H9 (cell line): ENCODE results near the gene ZCCHC17. TPM values are rescaled to one million over a fixed set of nuclear protein-coding genes. Genes with fewer than 3 reads are reported as not detected.

Experiments used
- DNase-seq: peaks from one replicate; pipeline ENCODE4 v3.0.0-alpha.2; 2017
- H2AFZ ChIP-seq: one replicate; pipeline ENCODE4 v1.6.1; 2013; ENCODE audit warnings: mild to moderate bottlenecking, low read length, control low read depth, moderate library complexity
- H2AK5ac ChIP-seq: 2 replicates; pipeline ENCODE4 v1.6.1; 2013; ENCODE audit warnings: low read length, control low read depth, mixed read lengths; ENCODE audit not compliant: insufficient read length
- H2BK120ac ChIP-seq: one replicate; pipeline ENCODE4 v1.6.1; 2013; ENCODE audit warnings: low read depth, mild to moderate bottlenecking, low read length, control low read depth, inconsistent platforms; ENCODE audit not compliant: poor library complexity, severe bottlenecking
- H2BK12ac ChIP-seq: 2 replicates; pipeline ENCODE4 v1.6.1; 2013; ENCODE audit warnings: low read length, control low read depth, mixed read lengths, low read depth; ENCODE audit not compliant: insufficient read length
- H2BK15ac ChIP-seq: 2 replicates; pipeline ENCODE4 v1.6.1; 2013; ENCODE audit warnings: low read depth, low read length, control low read depth
- H2BK20ac ChIP-seq: one replicate; pipeline ENCODE4 v1.6.1; 2013; ENCODE audit warnings: low read depth, mild to moderate bottlenecking, low read length, control low read depth, inconsistent platforms; ENCODE audit not compliant: poor library complexity, severe bottlenecking
- H2BK5ac ChIP-seq: 2 replicates; pipeline ENCODE4 v1.6.1; 2013; ENCODE audit warnings: low read length, control low read depth, mixed read lengths; ENCODE audit not compliant: insufficient read length
- H3K14ac ChIP-seq: 2 replicates; pipeline ENCODE4 v1.6.1; 2013; ENCODE audit warnings: low read length, control low read depth; ENCODE audit not compliant: insufficient read depth
- H3K18ac ChIP-seq: 2 replicates; pipeline ENCODE4 v1.6.1; 2013; ENCODE audit warnings: low read depth, mild to moderate bottlenecking, mixed read lengths, low read length, control low read depth; ENCODE audit not compliant: insufficient read length
- H3K23ac ChIP-seq: 2 replicates; pipeline ENCODE4 v1.6.1; 2013; ENCODE audit warnings: low read length, control low read depth, mixed read lengths, low read depth; ENCODE audit not compliant: insufficient read length
- H3K23me2 ChIP-seq: 2 replicates; pipeline ENCODE4 v1.6.1; 2013; ENCODE audit warnings: low read depth, mild to moderate bottlenecking, mixed read lengths, low read length, control low read depth; ENCODE audit not compliant: insufficient read length, poor library complexity, severe bottlenecking
- H3K27ac ChIP-seq: 2 replicates; pipeline ENCODE4 v1.5.1; 2013; ENCODE audit warnings: low read length, control low read depth, mixed read lengths, low read depth; ENCODE audit not compliant: insufficient read length
- H3K27me3 ChIP-seq: 2 replicates; pipeline ENCODE4 v1.6.1; 2013; ENCODE audit warnings: low read length, control low read depth, inconsistent platforms; ENCODE audit not compliant: insufficient read depth
- H3K4ac ChIP-seq: 2 replicates; pipeline ENCODE4 v1.6.1; 2013; ENCODE audit warnings: low read depth, mild to moderate bottlenecking, control low read depth, inconsistent platforms, low read length, moderate library complexity
- H3K4me1 ChIP-seq: 2 replicates; pipeline ENCODE4 v1.6.1; 2013; ENCODE audit warnings: low read length, control low read depth, inconsistent platforms; ENCODE audit not compliant: insufficient read depth
- H3K4me2 ChIP-seq: 2 replicates; pipeline ENCODE4 v1.6.1; 2013; ENCODE audit warnings: low read length, control low read depth, mixed read lengths; ENCODE audit not compliant: insufficient read length, insufficient read depth
- H3K56ac ChIP-seq: 2 replicates; pipeline ENCODE4 v1.6.1; 2013; ENCODE audit warnings: low read depth, mild to moderate bottlenecking, mixed read lengths, low read length, control low read depth; ENCODE audit not compliant: insufficient read length
- H3K79me1 ChIP-seq: 2 replicates; pipeline ENCODE4 v1.6.1; 2013; ENCODE audit warnings: low read depth, mild to moderate bottlenecking, moderate library complexity, low read length, control low read depth, inconsistent platforms; ENCODE audit not compliant: insufficient read depth, poor library complexity, severe bottlenecking
- H3K79me2 ChIP-seq: 2 replicates; pipeline ENCODE4 v1.6.1; 2013; ENCODE audit warnings: low read length, control low read depth, inconsistent platforms; ENCODE audit not compliant: insufficient read depth
- H3K9ac ChIP-seq: 2 replicates; pipeline ENCODE4 v1.6.1; 2013; ENCODE audit warnings: low read length, control low read depth, mixed read lengths; ENCODE audit not compliant: insufficient read length; ENCODE audit errors: extremely low read depth
- H3K9me3 ChIP-seq: one replicate; pipeline ENCODE4 v1.6.1; 2013; ENCODE audit warnings: low read depth, low read length, inconsistent platforms; ENCODE audit not compliant: control insufficient read depth
- H3T11ph ChIP-seq: one replicate; pipeline ENCODE4 v1.6.1; 2013; ENCODE audit warnings: mild to moderate bottlenecking, low read length, control low read depth, inconsistent platforms
- H4K20me1 ChIP-seq: one replicate; pipeline ENCODE4 v1.6.1; 2013; ENCODE audit not compliant: control insufficient read depth, insufficient read length, insufficient read depth
- H4K5ac ChIP-seq: 2 replicates; pipeline ENCODE4 v1.6.1; 2013; ENCODE audit warnings: low read depth, mild to moderate bottlenecking, mixed read lengths, low read length, control low read depth; ENCODE audit not compliant: insufficient read length
- H4K8ac ChIP-seq: replicated peaks from 2 replicates; pipeline ENCODE4 v1.6.1; 2013; ENCODE audit warnings: low read length, control low read depth, mixed read lengths, low read depth; ENCODE audit not compliant: insufficient read length
- H4K91ac ChIP-seq: 2 replicates; pipeline ENCODE4 v1.6.1; 2013; ENCODE audit warnings: low read depth, mild to moderate bottlenecking, moderate library complexity, mixed read lengths, low read length, control low read depth; ENCODE audit not compliant: insufficient read length
- H3K27ac Mint-ChIP-seq, 3 experiments: 2 replicates in 2 of 3; 3 replicates in 1 of 3; pipeline ENCODE4 v1.8.0; 2020 to 2021; ENCODE audit warnings: mixed read lengths in 3 of 3, mild to moderate bottlenecking in 1 of 3, moderate library complexity in 1 of 3
- H3K27me3 Mint-ChIP-seq: 2 replicates; pipeline ENCODE4 v1.8.0; 2021; ENCODE audit warnings: low read depth, mild to moderate bottlenecking, moderate library complexity, mixed read lengths
- H3K36me3 Mint-ChIP-seq, 3 experiments: 2 replicates in 2 of 3; 3 replicates in 1 of 3; pipeline ENCODE4 v1.8.0; 2020 to 2021; ENCODE audit warnings: low read depth in 3 of 3, mixed read lengths in 3 of 3; ENCODE audit not compliant: insufficient read depth in 1 of 3
- H3K4me1 Mint-ChIP-seq, 2 experiments: 2 replicates each; pipeline ENCODE4 v1.8.0; 2020; ENCODE audit warnings: mixed read lengths in 2 of 2
- H3K4me3 Mint-ChIP-seq, 2 experiments: 2 replicates in 1 of 2; 3 replicates in 1 of 2; pipeline ENCODE4 v1.8.0; 2020 to 2021; ENCODE audit warnings: mild to moderate bottlenecking in 2 of 2, mixed read lengths in 2 of 2, moderate library complexity in 1 of 2
- H3K9me3 Mint-ChIP-seq, 2 experiments: 2 replicates in 1 of 2; 3 replicates in 1 of 2; pipeline ENCODE4 v1.8.0; 2020; ENCODE audit warnings: mild to moderate bottlenecking in 2 of 2, mixed read lengths in 2 of 2, moderate library complexity in 1 of 2
- WGBS: extraction: QIAGEN DNeasy Blood & Tissue Kit; methylation state at CpG from one replicate; pipeline ENCODE4 v1.1.7; 2013; ENCODE audit warnings: missing lambda C conversion rate, low lambda C conversion rate, mixed read lengths; ENCODE audit not compliant: insufficient read length; ENCODE audit errors: extremely low coverage; 5-methylcytosine and 5-hydroxymethylcytosine counted together
- total RNA-seq: library from RNA; stranded (reverse); gene quantifications from 2 replicates; pipeline ENCODE4 v1.2.1, GENCODE V29; 2021
- TF ChIP-seq, protein P1 (sequence below): fragments of 200-600 bp; sonication (generic); conservative IDR thresholded peaks from 3 replicates; pipeline ENCODE4 v1.8.0; 2021; ENCODE audit warnings: antibody characterized with exemption, mild to moderate bottlenecking

The ZCCHC17 gene
- total RNA-seq, 1 experiment from 2014 or later = 50.4 TPM

DNA sequence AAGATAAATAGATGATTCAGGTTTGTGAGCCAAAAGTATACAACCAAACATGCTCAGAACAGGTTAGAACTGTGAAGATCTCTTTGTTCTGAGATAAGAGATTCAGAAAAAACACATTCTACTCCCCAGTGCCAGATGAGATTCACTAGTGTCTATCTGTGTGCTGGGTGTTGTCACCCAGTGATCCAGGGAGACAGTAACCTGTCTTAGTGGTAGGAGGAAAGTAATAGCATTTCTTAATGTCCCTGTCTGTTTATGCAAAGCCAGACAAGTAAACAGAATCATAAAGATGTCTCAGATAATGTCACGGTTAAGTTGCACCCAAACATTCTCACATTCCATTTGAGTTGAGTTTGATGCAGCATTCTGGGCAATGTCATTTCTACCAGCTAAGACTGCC lies 38.3 kb upstream of the ZCCHC17 start:
- Histone ChIP-seq H4K8ac (no peak overlapping the region), H2BK20ac (no peak overlapping the region), H2BK120ac (no peak overlapping the region), H3T11ph (no peak overlapping the region), H4K91ac (no peak overlapping the region), H3K18ac (no peak overlapping the region), H3K56ac (no peak overlapping the region), H3K9ac (no peak overlapping the region), H2BK12ac (no peak overlapping the region), H2BK5ac (no peak overlapping the region), H3K27me3 (no peaks in the 10 kb centered on the region), H3K27ac (no peak overlapping the region), H2AFZ (no peak overlapping the region), H4K20me1 (no peaks in the 10 kb centered on the region), H4K5ac (no peak overlapping the region), H3K9me3 (no peaks in the 10 kb centered on the region), H3K79me2 (no peaks in the 10 kb centered on the region), H3K14ac (no peak overlapping the region), H3K4me2 (no peak overlapping the region), H2AK5ac (no peak overlapping the region), H3K23ac (no peak overlapping the region), H3K4me1 (no peaks in the 10 kb centered on the region), H2BK15ac (no peak overlapping the region), H3K79me1 (no peaks in the 10 kb centered on the region), H3K4ac (no peak overlapping the region), H3K23me2 (no peaks in the 10 kb centered on the region)
- Mint-ChIP-seq H3K4me3 (no peak overlapping the region), H3K27me3 (no peaks in the 10 kb centered on the region), H3K27ac (no peak overlapping the region), H3K4me1 (peaks cover 0 to 5% of the 10 kb centered on the region in 2 experiments; a peak in 2 of 4 replicates), H3K9me3 (no peaks in the 10 kb centered on the region), H3K36me3 (peaks cover 23 to 60% (median 43%) of the 10 kb centered on the region in 3 experiments)
- WGBS = no CpG with 5 or more reads among the region's 1 CpG
- no peak for DNase-seq
- TF ChIP-seq, protein P1, sequence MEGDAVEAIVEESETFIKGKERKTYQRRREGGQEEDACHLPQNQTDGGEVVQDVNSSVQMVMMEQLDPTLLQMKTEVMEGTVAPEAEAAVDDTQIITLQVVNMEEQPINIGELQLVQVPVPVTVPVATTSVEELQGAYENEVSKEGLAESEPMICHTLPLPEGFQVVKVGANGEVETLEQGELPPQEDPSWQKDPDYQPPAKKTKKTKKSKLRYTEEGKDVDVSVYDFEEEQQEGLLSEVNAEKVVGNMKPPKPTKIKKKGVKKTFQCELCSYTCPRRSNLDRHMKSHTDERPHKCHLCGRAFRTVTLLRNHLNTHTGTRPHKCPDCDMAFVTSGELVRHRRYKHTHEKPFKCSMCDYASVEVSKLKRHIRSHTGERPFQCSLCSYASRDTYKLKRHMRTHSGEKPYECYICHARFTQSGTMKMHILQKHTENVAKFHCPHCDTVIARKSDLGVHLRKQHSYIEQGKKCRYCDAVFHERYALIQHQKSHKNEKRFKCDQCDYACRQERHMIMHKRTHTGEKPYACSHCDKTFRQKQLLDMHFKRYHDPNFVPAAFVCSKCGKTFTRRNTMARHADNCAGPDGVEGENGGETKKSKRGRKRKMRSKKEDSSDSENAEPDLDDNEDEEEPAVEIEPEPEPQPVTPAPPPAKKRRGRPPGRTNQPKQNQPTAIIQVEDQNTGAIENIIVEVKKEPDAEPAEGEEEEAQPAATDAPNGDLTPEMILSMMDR = no peak
